WTC11 (cell line): ENCODE data around the gene TMPRSS6. TPM values are rescaled to one million over a fixed set of nuclear protein-coding genes. Genes with fewer than 3 reads are reported as not detected.

ENCODE experiments used
- ATAC-seq: fragments of 200-7000 bp; cut with Tn5 transposase; 2 replicates; pipeline ENCODE4 v1.10.0; 2021; ENCODE audit warnings: mild to moderate bottlenecking, moderate library complexity
- CTCF ChIA-PET: fragments of 300-600 bp; sonication (Branson Sonifier 250); formaldehyde crosslinking; loops from one replicate; lab custom pipeline; 2021; ENCODE audit warnings: antibody characterized with exemption; lab: Charles Lee
- POLR2A ChIA-PET: fragments of 350-600 bp; sonication (Branson Sonifier 250); formaldehyde crosslinking; loops from one replicate; lab custom pipeline; 2021; ENCODE audit warnings: antibody characterized with exemption; lab: Charles Lee
- DNase-seq: peaks from one replicate; pipeline ENCODE4 v3.0.0; 2021; ENCODE audit warnings: low spot score
- H3K27ac Mint-ChIP-seq: 2 replicates; pipeline ENCODE4 v1.8.0; 2021; ENCODE audit warnings: mixed read lengths
- H3K27me3 Mint-ChIP-seq: 2 replicates; pipeline ENCODE4 v1.8.0; 2021; ENCODE audit warnings: low read depth, mild to moderate bottlenecking, moderate library complexity, mixed read lengths
- H3K36me3 Mint-ChIP-seq: 2 replicates; pipeline ENCODE4 v1.8.0; 2021; ENCODE audit warnings: mixed read lengths
- H3K4me1 Mint-ChIP-seq: 2 replicates; pipeline ENCODE4 v1.8.0; 2022; ENCODE audit warnings: mixed read lengths
- H3K4me3 Mint-ChIP-seq: 2 replicates; pipeline ENCODE4 v1.8.0; 2021; ENCODE audit warnings: mild to moderate bottlenecking, moderate library complexity, mixed read lengths
- H3K9me3 Mint-ChIP-seq: 2 replicates; pipeline ENCODE4 v1.8.0; 2021; ENCODE audit warnings: mixed read lengths
- AR ChIP-seq: fragments of 250-450 bp; sonication (Bioruptor Pico); IDR thresholded peaks from 2 replicates; pipeline ENCODE4 v1.9.0; 2021; ENCODE audit warnings: mild to moderate bottlenecking
- ATF1 ChIP-seq: sonication (generic); formaldehyde crosslinking; IDR thresholded peaks from 2 replicates; pipeline ENCODE4 v1.8.1; 2023; ENCODE audit warnings: mild to moderate bottlenecking, moderate library complexity, missing genetic modification reagents
- ATF3 ChIP-seq: sonication (generic); formaldehyde crosslinking; conservative IDR thresholded peaks from 2 replicates; pipeline ENCODE4 v1.8.1; 2022; ENCODE audit warnings: mild to moderate bottlenecking, missing genetic modification reagents
- CREB1 ChIP-seq: sonication (generic); formaldehyde crosslinking; IDR thresholded peaks from 2 replicates; pipeline ENCODE4 v1.8.0; 2023; ENCODE audit warnings: mild to moderate bottlenecking, missing genetic modification reagents
- CREM ChIP-seq: sonication (generic); formaldehyde crosslinking; IDR thresholded peaks from 2 replicates; pipeline ENCODE4 v1.8.1; 2022; ENCODE audit warnings: mild to moderate bottlenecking, missing genetic modification reagents, moderate library complexity
- E2F5 ChIP-seq: sonication (generic); formaldehyde crosslinking; IDR thresholded peaks from 2 replicates; pipeline ENCODE4 v1.8.1; 2022; ENCODE audit warnings: mild to moderate bottlenecking, moderate library complexity, missing genetic modification reagents
- ETV6 ChIP-seq: sonication (generic); formaldehyde crosslinking; IDR thresholded peaks from 2 replicates; pipeline ENCODE4 v1.8.1; 2022; ENCODE audit warnings: mild to moderate bottlenecking, missing genetic modification reagents
- FOXJ3 ChIP-seq: sonication (generic); formaldehyde crosslinking; IDR thresholded peaks from 2 replicates; pipeline ENCODE4 v1.9.0; 2021; ENCODE audit warnings: missing genetic modification reagents, mild to moderate bottlenecking, borderline replicate concordance
- FOXP1 ChIP-seq: sonication (generic); formaldehyde crosslinking; IDR thresholded peaks from 2 replicates; pipeline ENCODE4 v1.8.0; 2022; ENCODE audit warnings: missing genetic modification reagents, mild to moderate bottlenecking, moderate library complexity, borderline replicate concordance
- GABPB1 ChIP-seq: sonication (generic); formaldehyde crosslinking; IDR thresholded peaks from 2 replicates; pipeline ENCODE4 v1.8.1; 2023; ENCODE audit warnings: mild to moderate bottlenecking, missing genetic modification reagents
- GTF2I ChIP-seq: fragments of 250-450 bp; sonication (Bioruptor Pico); conservative IDR thresholded peaks from 2 replicates; pipeline ENCODE4 v1.4.0; 2021; ENCODE audit warnings: mild to moderate bottlenecking
- KAT7 ChIP-seq: sonication (generic); formaldehyde crosslinking; IDR thresholded peaks from 2 replicates; pipeline ENCODE4 v1.8.1; 2023; ENCODE audit warnings: missing genetic modification reagents, mild to moderate bottlenecking, borderline replicate concordance
- NFE2L1 ChIP-seq: sonication (generic); formaldehyde crosslinking; IDR thresholded peaks from 2 replicates; pipeline ENCODE4 v1.8.1; 2023; ENCODE audit warnings: missing genetic modification reagents
- NFYB ChIP-seq: sonication (generic); formaldehyde crosslinking; conservative IDR thresholded peaks from 2 replicates; pipeline ENCODE4 v1.8.0; 2022; ENCODE audit warnings: low read depth, missing genetic modification reagents
- NR3C1 ChIP-seq: sonication (generic); formaldehyde crosslinking; conservative IDR thresholded peaks from 2 replicates; pipeline ENCODE4 v1.8.1; 2023; ENCODE audit warnings: low read depth, mild to moderate bottlenecking, missing genetic modification reagents
- RELA ChIP-seq: sonication (generic); formaldehyde crosslinking; IDR thresholded peaks from 2 replicates; pipeline ENCODE4 v1.8.1; 2022; ENCODE audit warnings: missing genetic modification reagents, mild to moderate bottlenecking, borderline replicate concordance
- SMAD3 ChIP-seq: sonication (generic); formaldehyde crosslinking; IDR thresholded peaks from 2 replicates; pipeline ENCODE4 v1.8.0; 2022; ENCODE audit warnings: missing genetic modification reagents, mild to moderate bottlenecking, borderline replicate concordance
- SOX15 ChIP-seq: fragments of 250-450 bp; sonication (Bioruptor Pico); IDR thresholded peaks from 2 replicates; pipeline ENCODE4 v1.9.0; 2021; ENCODE audit warnings: mild to moderate bottlenecking
- TP53 ChIP-seq: sonication (generic); formaldehyde crosslinking; IDR thresholded peaks from 2 replicates; pipeline ENCODE4 v1.8.1; 2023; ENCODE audit warnings: mild to moderate bottlenecking, missing genetic modification reagents
- ZNF416 ChIP-seq: fragments of 250-450 bp; sonication (Bioruptor Pico); IDR thresholded peaks from 2 replicates; pipeline ENCODE4 v1.9.0; 2021; ENCODE audit warnings: mild to moderate bottlenecking, inconsistent platforms
- ZNF423 ChIP-seq: fragments of 250-450 bp; sonication (Bioruptor Pico); IDR thresholded peaks from 2 replicates; pipeline ENCODE4 v2.1.2; 2022; ENCODE audit warnings: mild to moderate bottlenecking, moderate library complexity
- total RNA-seq: library from RNA; stranded (reverse); gene quantifications from 3 replicates; pipeline ENCODE4 v1.2.3, GENCODE V29; 2021
- TF ChIP-seq, protein P1 (sequence below): fragments of 250-450 bp; sonication (Bioruptor Pico); conservative IDR thresholded peaks from 2 replicates; pipeline ENCODE4 v1.9.0; 2021; ENCODE audit warnings: mild to moderate bottlenecking

The TMPRSS6 gene
- total RNA-seq, 1 experiment from 2014 or later = 0.11 TPM

GRCh38 chr22:37105154-37105553, 4.4 kb downstream of the TMPRSS6 start:
- H3K27ac Mint-ChIP-seq = no peak overlapping the region
- no peak for TF ChIP-seq ATF1 (CRISPR knock-in tag)
- no peak for TF ChIP-seq ZNF423 (CRISPR knock-in tag)
- no peak for TF ChIP-seq GTF2I (CRISPR knock-in tag)
- no peak for TF ChIP-seq ETV6 (CRISPR knock-in tag)
- no peak for TF ChIP-seq FOXP1 (CRISPR knock-in tag)
- no peak for TF ChIP-seq CREB1 (CRISPR knock-in tag)
- TF ChIP-seq NR3C1 (CRISPR knock-in tag) = no peak
- TF ChIP-seq GABPB1 (CRISPR knock-in tag) = no peak
- TF ChIP-seq FOXJ3 (CRISPR knock-in tag) = no peak
- TF ChIP-seq E2F5 (CRISPR knock-in tag) = no peak
- no peak for TF ChIP-seq CREM (CRISPR knock-in tag)
- no peak for TF ChIP-seq KAT7
- TF ChIP-seq AR = no peak
- TF ChIP-seq NFYB (CRISPR knock-in tag) = no peak
- no peak for TF ChIP-seq ATF3
- TF ChIP-seq SOX15 (CRISPR knock-in tag) = no peak
- TF ChIP-seq, protein P1, sequence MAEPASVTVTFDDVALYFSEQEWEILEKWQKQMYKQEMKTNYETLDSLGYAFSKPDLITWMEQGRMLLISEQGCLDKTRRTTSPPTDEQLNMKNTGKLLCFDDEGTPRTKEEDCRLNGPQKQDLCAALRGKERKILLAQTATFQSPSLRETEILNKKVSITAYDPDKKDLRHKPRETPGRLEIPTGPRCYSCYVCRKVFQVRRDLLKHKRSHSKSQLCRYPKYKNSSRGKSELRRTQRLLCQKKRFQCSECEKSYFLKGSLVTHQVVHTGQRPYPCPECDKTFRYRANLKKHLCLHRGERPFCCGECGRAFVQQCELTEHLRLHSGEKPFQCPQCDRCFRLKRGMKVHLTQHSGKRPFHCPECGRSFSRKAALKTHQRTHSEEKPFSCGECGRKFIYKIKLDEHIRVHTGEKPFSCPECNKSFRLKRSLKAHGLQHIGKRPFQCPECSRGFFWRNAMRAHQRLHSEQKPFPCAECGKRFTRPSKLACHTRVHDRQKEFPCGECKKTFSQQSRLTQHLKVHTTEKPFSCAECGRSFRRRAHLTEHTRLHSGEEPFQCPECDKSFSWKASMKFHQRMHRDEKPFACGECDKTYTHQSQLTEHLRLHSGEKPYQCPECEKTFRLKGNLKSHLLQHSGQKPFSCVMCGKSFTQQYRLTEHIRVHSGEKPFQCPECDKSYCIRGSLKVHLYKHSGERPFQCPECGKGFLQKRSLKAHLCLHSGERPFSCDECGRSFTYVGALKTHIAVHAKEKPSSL = no peak
- TF ChIP-seq, all 79 proteins: peak for 0
- Mint-ChIP-seq H3K4me1 (no peaks in the 10 kb centered on the region), H3K4me3 (no peak overlapping the region), H3K9me3 (no peaks in the 10 kb centered on the region), H3K36me3 (no peaks in the 10 kb centered on the region), H3K27me3 (no peaks in the 10 kb centered on the region)
- CTCF ChIA-PET = interaction anchor here (1.4 to 1.5 kb wide), 2 partner anchors 95 to 128 kb away, joined by 4 to 5 read pairs; no protein-coding TSS in a partner anchor
- POLR2A ChIA-PET = no interaction called here
- ATAC-seq = no peak
- DNase-seq = no peak

DNA sequence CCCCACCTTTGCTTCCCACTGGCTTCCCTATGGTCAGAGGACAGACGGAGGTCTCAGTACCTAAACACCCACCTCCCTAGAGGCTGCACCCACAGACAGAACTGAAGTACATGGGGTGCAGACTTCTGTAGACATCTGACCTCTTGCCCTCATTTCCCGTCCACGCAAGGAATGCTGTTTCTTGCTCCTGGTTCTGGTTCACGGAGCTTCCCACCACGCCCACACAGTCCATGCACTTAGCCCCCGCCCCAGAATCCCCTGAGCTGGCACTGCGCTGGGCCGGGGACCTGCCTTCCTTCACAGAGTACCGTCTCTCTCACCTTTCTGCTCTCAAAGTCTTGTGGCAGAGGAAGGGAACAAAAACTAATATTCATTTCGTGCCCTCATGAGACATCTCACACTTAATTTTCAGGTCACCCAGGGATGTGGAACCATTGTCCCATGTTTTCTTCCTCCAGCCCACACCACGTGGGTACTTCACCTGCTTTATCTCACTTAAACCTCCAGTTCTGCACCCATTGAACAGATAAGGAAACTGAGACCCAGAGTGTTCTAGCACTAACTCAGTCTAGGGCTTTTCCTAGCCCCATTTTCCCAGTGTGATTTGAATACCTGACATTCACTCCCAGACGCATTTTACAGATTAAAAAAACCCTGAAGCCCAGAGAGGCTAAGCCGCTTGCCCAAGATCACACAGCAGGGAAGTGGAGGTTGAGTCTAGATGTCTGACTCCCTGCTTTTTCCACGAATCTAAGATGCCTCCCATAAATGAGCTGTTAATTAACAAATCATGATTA, 5.7 kb downstream of the TMPRSS6 start:
- Mint-ChIP-seq H3K27ac (no peak overlapping the region), H3K9me3 (no peaks in the 10 kb centered on the region), H3K4me1 (no peaks in the 10 kb centered on the region), H3K4me3 (no peak overlapping the region), H3K36me3 (no peaks in the 10 kb centered on the region), H3K27me3 (no peaks in the 10 kb centered on the region; the same call in 1 of the 2 replicates)
- ATAC-seq (no peak), DNase-seq (no peak)
- TF ChIP-seq RELA (CRISPR knock-in tag) (no peak), NFE2L1 (CRISPR knock-in tag) (no peak), SMAD3 (CRISPR knock-in tag) (no peak), GTF2I (CRISPR knock-in tag) (peak; percentile 69), TP53 (no peak), ZNF416 (CRISPR knock-in tag) (no peak)
- ChIA-PET CTCF (interaction anchor here (1.1 to 1.5 kb wide), 3 partner anchors 23 to 127 kb away, joined by 3 to 5 read pairs (median 3); no protein-coding TSS in a partner anchor), POLR2A (no interaction called here)
